ENCODE data around the gene ZDHHC22. TPM values are rescaled to one million over a fixed set of nuclear protein-coding genes. Genes with fewer than 3 reads are reported as not detected.

Gene ZDHHC22
- total and polyA plus RNA-seq, 7 donors: 0.01 to 0.04 TPM; not detected in 5

- Histone ChIP-seq H3K36me3 (ENCODE audit: insufficient read depth in 1 of 2, low read depth in 1 of 2) (no peaks in the 10 kb centered on the region), H3K4me1 (peaks cover 9% of the 10 kb centered on the region), H3K9me3 (no peaks in the 10 kb centered on the region), H3K27me3 (ENCODE audit: insufficient read depth in 3 of 3, low read length in 2 of 3) (peaks cover 0 to 12% (median 0%) of the 10 kb centered on the region in 3 donors), H3K4me3 (no peak overlapping the region), H3K27ac (no peak overlapping the region)
- WGBS, 3 donors: 69 to 79% (median 71%) methylated on average over 6 of the region's 6 CpGs
- no peak for DNase-seq
- ATAC-seq: no peak
- TF ChIP-seq CTCF (IDR thresholded peaks at IDR 0.05): no peak
- intact Hi-C loops (cut with DNase I): no loop called here
Measured at GRCh38 chr14:77128414-77128891, 13.1 kb downstream of the ZDHHC22 start.

- Histone ChIP-seq H3K4me1 (peaks cover 28% of the 10 kb centered on the region), H3K9me3 (no peaks in the 10 kb centered on the region), H3K36me3 (ENCODE audit: insufficient read depth in 1 of 2, low read depth in 1 of 2) (peaks cover 0 to 2% of the 10 kb centered on the region in 2 donors), H3K4me3 (no peak overlapping the region), H3K27ac (no peak overlapping the region), H3K27me3 (ENCODE audit: insufficient read depth in 3 of 3, low read length in 2 of 3) (no peaks in the 10 kb centered on the region)
- ATAC-seq (no peak), DNase-seq (no peak)
- TF ChIP-seq CTCF (IDR thresholded peaks at IDR 0.05): no peak
- intact Hi-C loops (cut with DNase I): no loop called here
- 85 to 87% (median 87%) methylated on average over 4 of the region's 4 CpGs for WGBS, 3 donors
Measured at GRCh38 chr14:77126461-77126990, 15.1 kb downstream of the ZDHHC22 start.

GRCh38 chr14:77125823-77126325 is 15.7 kb downstream of the ZDHHC22 start:
- TF ChIP-seq CTCF (IDR thresholded peaks at IDR 0.05): no peak
- Histone ChIP-seq H3K36me3 (ENCODE audit: insufficient read depth in 1 of 2, low read depth in 1 of 2) (peaks cover 0 to 8% of the 10 kb centered on the region in 2 donors), H3K4me3 (no peak overlapping the region), H3K27me3 (ENCODE audit: insufficient read depth in 3 of 3, low read length in 2 of 3) (no peaks in the 10 kb centered on the region), H3K4me1 (peaks cover 34% of the 10 kb centered on the region), H3K27ac (no peak overlapping the region), H3K9me3 (no peaks in the 10 kb centered on the region)
- DNase-seq: no peak
- ATAC-seq: no peak
- intact Hi-C loops (cut with DNase I): no loop called here
- 86 to 94% (median 90%) methylated on average over 8 of the region's 8 CpGs for WGBS, 3 donors

- 16 to 23% (median 19%) methylated on average over 29 to 30 of the region's 30 CpGs for WGBS, 3 donors
- no peak for ATAC-seq
- Histone ChIP-seq H3K36me3 (ENCODE audit: insufficient read depth in 1 of 2, low read depth in 1 of 2) (peaks cover 0 to 8% of the 10 kb centered on the region in 2 donors), H3K4me1 (peaks cover 39% of the 10 kb centered on the region), H3K27me3 (ENCODE audit: insufficient read depth in 3 of 3, low read length in 2 of 3) (no peaks in the 10 kb centered on the region), H3K9me3 (no peaks in the 10 kb centered on the region), H3K4me3 (peak overlapping the region; percentile 65), H3K27ac (no peak overlapping the region)
- intact Hi-C loops (cut with DNase I): no loop called here
- DNase-seq: no peak
- TF ChIP-seq CTCF (IDR thresholded peaks at IDR 0.05): peak; percentile 10
Measured at GRCh38 chr14:77125281-77125801, 16.2 kb downstream of the ZDHHC22 start.

Measured in psoas muscle (tissue), 8 donors.